Activated T-helper 1 cell treated with Interleukin-2 at 50 U/mL for 16 hours (primary cell): ENCODE measurements around the gene NDUFB2.
"Not testable (repeated sequence)": the region's sequence is repeated elsewhere in the genome, so short reads cannot be mapped to it uniquely, and the experiment has no call there.

Experiments used
- DNase-seq: peaks from one replicate; pipeline ENCODE4 v3.0.0-alpha.2; 2020; ENCODE audit warnings: low read depth

Gene NDUFB2

DNA sequence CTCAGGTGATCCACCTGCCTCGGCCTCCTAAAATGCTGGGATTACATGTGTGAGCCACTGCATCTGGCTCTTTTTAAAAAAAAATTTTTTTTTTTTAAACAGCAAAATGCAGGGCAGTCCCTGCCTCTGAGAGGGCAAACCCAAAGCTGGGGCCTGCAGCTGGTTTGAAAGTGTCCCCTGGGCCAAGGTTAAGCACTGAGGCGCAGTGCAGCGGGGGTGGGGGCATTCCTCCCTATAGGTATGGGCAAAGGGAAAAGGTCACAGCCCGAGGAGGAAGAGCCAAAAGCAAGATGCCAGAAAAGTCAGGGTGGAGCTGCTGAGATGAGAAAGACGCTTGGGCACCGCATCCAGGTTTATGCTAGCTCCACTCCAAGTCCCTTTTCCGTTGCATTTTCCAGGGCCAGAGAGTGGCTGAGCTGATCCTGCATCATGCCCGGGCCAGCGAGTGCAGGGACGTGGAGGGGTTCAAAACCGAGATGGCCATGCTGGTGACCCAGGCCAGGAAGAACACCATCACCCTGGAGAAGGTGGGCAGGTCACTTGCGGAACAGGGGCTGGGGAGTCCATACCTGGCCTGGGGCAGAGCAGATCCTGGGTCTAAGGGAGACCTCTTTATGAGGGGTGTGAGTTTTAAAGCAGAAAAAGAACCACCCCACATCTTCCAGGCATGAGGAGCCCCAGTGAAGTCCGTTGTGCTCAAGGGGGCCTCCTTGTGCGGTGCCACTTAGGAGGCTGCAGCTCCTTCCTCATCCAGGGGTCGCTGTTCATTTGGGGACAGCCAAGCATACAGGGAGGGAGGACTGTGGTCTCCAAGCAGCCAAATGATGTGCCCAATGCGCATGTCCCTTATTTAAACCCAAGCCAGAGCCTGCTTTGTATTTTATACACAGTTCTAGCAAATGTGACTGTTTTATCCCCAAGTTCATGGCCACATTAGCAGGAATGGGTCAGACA is 7.0 kb upstream of the NDUFB2 start:
- no peak for DNase-seq

DNA sequence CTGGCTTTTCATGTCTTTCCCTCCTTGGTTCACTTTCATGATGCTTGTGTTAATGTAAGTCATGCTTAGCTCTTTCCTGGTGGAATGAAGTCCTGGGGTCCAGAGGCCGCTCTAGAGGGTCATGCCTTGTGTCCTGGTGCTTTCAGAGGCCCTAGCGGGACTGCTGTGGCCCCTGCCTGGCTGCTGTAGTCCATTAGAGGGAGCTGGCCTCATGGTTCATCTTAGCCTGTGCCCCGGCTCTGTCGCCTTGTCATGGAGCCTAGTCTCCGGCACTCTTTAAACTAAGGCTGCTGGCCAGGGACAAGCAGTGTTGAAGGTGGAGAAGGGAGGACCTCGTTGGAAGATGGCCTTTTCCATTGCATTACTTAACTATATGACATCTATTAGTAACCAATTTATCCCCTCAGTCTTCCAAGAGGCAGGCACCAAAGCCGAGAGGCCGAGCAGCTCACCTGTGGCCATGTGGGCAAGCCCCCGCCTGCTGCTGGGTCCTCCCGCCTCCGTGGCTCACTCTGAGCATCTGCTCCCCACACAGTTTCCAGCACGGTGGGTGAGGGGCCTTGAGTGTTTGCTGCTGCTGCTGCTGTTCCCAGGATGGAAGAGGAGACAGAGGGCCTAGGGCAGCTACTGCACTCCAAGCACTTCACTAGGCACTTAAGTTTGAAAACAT is 5.0 kb upstream of the NDUFB2 start:
- DNase-seq = no peak

DNA sequence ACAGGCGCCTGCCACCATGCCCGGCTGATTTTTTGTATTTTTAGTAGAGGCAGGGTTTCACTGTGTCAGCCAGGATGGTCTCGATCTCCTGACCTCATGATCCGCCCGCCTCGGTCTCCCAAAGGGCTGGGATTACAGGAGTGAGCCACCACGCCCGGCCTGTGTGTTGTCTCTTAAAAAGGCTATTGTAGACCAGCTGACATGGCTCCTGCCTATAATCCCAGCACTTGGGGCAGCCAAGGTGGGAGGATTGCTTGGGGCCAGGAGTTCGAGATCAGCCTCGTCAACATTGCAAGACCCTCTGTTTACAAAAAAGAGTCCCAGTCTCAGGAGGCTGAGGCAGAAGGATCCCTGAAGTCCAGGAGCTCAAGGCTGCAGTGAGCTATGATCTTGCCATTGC is 2.7 kb upstream of the NDUFB2 start:
- DNase-seq = not testable (repeated sequence)

- DNase-seq = no peak
Observed at GRCh38 chr7:140694592-140694991, 1.9 kb upstream of the NDUFB2 start.

- no peak for DNase-seq
Observed at GRCh38 chr7:140695381-140695780, 1.1 kb upstream of the NDUFB2 start.

DNA sequence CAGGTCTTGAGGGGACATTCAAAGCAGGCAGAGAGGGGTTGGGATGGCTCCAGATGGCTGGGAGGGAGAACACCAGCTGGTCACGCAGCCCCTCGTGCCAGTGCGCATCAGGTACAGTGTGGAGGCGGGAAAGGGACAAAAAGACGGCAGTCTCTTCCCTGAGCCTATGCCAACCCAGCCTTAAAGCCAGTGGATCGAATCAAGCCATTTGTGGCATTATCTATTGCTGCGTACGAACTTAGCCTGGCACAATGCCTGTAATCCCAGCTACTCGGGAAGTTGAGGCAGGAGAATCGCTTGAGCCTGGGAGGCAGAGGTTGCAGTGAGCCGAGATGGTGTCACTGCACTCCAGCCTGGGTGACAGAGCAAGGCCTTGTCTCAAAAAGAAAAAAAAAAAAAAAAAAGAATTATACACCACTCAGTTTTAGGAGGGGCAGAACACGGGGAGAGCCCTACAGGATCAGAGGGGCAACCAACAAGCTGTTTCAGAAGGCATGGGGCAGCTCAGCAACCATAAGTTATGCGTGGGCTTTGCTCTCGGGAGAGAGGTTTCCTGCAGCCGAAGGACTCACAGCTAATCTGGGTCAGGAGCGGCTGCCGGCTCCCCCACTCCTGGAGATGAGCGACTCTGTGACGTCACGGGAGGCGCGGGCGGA is 356 bp upstream of the NDUFB2 start:
- DNase-seq = peak; percentile 87

DNA sequence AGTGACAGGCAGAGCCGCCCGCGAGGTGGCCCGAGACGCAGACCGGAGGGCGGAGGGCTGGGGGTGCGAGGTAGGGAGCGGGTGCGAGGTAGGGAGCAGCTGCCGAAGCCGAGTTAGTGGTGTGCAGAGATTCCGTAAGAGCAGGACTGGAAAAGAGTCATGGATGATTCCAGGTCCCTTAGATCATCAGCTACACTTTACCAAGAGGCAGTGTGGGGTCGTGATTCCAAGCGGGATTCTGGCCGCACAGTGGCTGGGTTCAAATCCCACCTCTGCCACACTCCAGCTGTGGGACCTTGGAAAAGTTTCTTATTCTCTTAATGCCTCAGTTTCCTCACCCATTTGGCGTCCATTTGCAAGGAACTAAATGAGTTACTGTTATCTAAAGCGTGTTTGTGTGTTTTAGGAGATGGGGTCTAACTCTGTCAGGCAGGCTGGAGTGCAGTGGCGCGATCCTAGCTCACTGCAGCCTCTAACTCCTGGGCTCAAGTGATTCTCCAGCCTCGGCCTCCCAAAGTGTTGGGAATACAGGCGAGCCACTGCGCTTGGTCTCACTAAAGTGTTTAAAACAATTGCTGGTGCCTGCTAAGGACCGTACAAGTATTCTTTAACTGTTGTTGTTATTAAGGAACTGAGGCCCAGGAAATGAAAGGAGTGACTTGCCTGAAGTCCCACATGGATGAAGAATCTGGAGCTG is 1.1 kb downstream of the NDUFB2 start:
- no peak for DNase-seq

- DNase-seq = no peak
Observed at GRCh38 chr7:140698477-140698876, 2.0 kb downstream of the NDUFB2 start.

DNA sequence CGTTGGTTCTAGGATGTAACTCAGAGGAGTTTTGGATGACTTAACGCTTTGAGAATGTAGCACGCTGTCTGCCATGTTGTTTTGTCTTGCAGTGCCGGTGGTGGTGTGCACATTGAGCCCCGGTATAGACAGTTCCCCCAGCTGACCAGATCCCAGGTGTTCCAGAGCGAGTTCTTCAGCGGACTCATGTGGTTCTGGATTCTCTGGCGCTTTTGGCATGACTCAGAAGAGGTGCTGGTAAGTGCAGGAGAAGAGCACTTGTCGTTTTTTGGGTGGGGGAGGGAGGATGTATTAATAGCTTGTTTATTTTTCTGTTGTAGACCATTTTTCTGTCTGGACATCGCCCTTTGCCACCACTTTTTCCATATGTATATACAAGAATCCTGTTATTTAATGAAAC is 6.3 kb downstream of the NDUFB2 start:
- DNase-seq = no peak

- no peak for DNase-seq
Observed at GRCh38 chr7:140704205-140704604, 7.7 kb downstream of the NDUFB2 start.

DNA sequence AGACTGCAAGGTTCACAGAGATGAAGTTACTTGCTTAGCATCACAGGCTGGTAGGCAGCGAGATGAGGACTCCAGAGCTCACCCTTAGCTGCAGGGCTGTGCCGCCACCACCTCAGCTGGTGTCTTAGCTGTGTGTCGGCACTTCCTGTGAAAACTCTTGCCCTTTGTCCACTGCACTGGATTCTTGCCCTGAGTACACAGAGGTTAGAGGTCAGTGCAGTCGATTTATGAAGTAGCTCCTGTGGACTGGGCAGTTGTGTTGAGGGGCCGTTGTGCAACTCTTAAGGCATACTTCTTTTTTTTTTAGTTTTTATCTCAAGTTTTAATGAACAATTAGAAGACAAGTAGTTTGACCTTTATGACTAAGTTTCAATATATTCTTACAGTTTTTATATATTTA is 10.6 kb downstream of the NDUFB2 start:
- DNase-seq = no peak

GRCh38 chr7:140708764-140709163 is 12.3 kb downstream of the NDUFB2 start:
- DNase-seq = not testable (repeated sequence)

GRCh38 chr7:140712392-140712791 is 15.9 kb downstream of the NDUFB2 start:
- not testable (repeated sequence) for DNase-seq

DNA sequence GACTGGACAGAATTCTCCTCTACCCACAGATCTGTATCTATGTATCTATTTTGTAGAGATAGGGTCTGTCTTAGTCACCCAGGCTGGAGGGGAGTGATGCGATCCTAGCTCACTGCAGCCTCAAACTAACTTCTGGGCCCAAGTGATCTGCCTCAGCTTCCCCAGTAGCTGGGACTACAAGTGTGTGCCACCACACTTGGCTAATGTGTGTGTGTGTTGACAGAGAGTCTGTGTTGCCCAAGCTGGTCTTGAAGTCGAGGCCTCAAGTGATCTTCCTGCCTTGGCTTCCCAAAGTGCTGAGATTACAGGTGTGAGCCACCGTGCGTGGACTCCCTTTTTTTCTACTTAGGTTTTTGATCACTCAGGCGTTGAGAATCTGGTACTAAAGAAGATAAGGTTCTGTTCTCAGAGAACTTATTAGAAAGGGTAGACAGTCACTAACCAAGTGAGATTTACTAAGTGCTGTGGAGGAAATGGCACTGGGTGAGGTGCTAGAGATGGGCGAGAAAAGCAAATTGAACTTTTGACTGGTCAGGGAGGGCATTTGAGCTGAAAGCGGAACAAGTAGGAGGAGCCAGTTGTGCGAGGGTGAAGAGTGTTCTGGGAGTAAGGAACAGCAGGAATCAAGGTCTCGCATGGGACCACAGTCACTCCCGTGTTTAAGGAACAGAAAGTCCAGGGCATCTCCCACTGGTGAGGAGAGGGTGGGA is 18.0 kb downstream of the NDUFB2 start:
- no peak for DNase-seq

DNA sequence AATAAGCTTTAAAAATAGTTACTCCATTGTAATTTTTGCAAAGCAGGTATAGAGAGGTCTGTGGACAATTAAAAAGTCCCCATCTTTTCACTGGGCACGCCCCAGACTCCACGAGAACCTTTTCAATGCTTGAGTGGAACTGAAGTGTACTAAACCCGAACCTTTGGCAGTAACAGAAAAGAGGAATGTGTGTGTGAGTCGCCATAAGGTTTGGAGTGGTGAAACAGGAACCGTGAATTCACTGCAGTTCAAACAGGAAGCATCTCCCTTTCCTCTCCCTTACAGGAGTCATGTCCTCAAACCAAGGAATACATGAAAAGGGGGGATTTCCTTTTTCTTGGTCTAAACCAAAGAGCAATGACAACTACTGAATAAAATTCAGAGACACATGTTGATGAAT is 23.2 kb downstream of the NDUFB2 start:
- DNase-seq = no peak

DNA sequence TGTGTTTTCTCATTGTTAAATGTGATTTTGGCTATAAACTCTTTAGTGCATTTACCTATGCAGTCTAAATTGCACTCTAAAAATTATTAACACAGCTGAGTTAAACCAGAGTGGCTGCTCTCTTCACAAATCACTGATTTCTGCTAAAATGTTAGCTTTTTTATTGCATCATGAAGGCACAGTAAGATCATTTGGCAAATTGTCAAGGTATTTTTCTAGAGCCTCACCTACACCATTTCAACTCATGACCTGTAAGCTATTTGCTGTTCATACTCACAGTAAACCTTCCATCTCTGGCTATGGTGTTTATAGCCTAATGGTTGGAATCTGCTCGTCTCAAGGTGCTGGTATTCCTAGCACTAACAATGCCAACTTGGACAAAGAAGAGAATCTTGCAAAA is 25.7 kb downstream of the NDUFB2 start:
- no peak for DNase-seq

DNA sequence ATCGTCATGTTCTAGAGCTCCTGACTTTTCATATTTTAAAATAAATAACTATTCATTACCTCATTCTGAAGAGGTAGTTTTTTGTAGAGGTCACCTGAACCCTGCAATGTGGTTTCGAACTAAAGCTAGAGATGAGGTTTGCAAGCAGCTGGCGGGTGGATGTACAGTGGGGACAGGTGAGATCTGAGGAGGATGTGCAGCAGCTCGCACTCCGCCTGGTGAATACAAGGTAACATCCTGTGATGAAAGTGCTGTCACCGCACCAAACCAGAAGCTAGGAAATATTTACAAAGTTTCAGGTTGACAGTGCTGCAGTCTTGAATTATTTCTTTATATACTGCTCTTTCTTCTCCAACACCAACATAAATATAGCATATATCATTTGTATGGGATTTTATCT is 26.5 kb downstream of the NDUFB2 start:
- peak; percentile 5 for DNase-seq

DNA sequence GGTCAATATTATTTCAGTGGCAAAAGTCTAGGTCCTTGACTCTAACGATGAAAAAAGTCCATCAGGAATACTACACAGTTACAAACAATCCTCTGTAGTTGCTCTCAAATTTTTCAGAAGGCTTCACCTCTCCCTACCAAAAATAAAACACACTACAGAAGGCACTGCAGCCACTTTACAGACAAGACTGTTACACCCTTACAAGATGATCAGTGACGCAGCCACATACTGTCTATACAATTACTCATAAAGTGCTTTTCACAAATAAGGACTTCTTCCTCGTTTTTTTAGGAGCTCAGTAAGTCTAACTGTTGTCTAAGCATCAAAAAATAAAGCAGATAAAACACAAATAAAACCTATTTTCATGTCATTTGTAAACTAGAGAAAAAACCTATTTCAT is 27.1 kb downstream of the NDUFB2 start:
- no peak for DNase-seq

DNA sequence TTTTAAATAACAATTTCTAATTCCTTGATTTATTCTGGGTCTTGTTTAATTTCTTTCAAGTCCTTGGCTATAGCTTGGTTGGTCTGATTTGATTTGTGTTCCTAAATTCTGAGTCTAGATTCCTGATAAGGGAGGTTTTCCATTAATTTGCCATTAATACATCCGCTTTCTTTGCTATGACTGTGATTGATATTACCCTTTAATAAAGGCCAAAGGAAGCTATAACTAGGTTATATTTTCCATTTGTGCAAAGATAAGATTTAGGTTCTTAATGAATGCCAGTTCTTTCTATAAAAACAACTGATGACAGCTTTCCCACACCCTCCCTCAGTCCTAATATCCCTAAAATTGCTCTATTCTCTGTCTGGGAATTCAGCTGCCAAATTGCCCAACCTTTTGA is 28.2 kb downstream of the NDUFB2 start:
- no peak for DNase-seq

DNA sequence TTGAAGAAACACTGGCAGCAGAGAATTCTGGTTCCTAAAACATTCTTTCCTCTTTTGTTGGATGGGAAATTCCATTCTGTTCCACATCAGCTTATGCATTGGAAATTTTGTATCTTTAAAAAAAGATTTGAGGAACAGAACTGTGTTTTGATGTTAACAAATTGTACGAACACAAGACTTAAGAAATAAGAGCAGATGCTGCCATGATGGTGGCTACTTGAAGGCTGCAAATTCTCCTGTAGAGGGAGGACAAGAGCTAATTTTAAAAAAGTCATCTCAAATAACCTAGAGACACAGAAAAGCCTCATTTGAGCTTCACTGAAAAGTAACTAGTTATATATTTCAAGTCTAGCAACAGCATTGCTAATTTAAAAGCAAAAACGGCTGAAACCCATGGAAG is 29.8 kb downstream of the NDUFB2 start:
- DNase-seq = no peak

GRCh38 chr7:140732416-140732815 is 35.9 kb downstream of the NDUFB2 start:
- DNase-seq = no peak

- DNase-seq = no peak
Observed at GRCh38 chr7:140734096-140734495, 37.6 kb downstream of the NDUFB2 start.
